ENCODE results near the gene GIPR. TPM values are rescaled to one million over a fixed set of nuclear protein-coding genes. Genes with fewer than 3 reads are reported as not detected.
A peak's percentile ranks its signal among the peaks of the same experiment; 100 is the strongest.

Gene GIPR
- total and polyA plus RNA-seq, 2 of the 13 experiments (the other 11 are each of a cell fraction or from before 2014, with no cell fraction given), result 0.15 to 1.2 TPM

DNA sequence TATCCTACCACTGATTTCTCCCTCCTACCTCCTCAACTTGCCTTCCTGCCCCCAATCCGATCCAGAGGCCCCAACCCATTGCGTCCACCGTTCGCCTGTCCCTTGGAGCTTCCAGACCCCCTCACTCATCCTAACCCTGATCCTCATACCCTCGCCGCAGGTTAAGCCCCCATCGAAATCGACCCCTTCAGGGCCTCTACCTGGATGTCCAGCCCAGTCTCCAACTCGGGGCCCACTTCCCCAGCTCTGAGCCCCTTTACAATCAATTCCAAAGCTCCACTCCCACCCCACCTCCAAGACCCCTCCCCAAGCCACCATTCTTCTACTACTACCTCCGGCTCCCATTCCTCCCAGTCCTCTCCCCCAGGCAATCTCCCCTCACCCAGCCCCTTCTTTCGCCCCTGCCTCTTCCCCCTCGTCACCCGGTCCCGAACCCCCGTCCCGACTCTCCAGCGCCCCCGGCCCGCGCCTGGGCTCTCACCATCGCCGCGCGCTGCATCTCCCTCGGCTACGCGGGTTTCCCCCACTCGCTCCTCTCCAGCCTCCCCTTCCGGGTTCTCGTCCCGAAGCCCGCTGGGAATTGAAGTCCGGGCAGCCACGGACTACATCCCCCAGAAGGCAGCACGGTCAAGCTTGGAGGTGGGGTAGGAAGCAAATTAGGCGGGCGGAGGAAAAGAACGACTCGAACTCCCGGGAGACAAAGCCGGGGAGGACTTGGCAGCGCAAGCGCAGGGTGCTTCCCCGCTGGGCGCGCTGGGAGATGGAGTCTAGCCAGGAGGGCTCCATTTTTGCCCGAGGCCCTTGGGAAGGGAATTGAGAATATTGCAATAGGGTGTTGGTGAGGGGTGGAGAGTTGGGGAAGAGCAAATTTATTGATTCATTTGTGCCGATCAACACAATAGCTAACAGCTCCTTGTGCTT lies 62.6 kb downstream of the GIPR start, which contains the start of gene FBXO46 (continued):
- TF ChIP-seq, protein P1, sequence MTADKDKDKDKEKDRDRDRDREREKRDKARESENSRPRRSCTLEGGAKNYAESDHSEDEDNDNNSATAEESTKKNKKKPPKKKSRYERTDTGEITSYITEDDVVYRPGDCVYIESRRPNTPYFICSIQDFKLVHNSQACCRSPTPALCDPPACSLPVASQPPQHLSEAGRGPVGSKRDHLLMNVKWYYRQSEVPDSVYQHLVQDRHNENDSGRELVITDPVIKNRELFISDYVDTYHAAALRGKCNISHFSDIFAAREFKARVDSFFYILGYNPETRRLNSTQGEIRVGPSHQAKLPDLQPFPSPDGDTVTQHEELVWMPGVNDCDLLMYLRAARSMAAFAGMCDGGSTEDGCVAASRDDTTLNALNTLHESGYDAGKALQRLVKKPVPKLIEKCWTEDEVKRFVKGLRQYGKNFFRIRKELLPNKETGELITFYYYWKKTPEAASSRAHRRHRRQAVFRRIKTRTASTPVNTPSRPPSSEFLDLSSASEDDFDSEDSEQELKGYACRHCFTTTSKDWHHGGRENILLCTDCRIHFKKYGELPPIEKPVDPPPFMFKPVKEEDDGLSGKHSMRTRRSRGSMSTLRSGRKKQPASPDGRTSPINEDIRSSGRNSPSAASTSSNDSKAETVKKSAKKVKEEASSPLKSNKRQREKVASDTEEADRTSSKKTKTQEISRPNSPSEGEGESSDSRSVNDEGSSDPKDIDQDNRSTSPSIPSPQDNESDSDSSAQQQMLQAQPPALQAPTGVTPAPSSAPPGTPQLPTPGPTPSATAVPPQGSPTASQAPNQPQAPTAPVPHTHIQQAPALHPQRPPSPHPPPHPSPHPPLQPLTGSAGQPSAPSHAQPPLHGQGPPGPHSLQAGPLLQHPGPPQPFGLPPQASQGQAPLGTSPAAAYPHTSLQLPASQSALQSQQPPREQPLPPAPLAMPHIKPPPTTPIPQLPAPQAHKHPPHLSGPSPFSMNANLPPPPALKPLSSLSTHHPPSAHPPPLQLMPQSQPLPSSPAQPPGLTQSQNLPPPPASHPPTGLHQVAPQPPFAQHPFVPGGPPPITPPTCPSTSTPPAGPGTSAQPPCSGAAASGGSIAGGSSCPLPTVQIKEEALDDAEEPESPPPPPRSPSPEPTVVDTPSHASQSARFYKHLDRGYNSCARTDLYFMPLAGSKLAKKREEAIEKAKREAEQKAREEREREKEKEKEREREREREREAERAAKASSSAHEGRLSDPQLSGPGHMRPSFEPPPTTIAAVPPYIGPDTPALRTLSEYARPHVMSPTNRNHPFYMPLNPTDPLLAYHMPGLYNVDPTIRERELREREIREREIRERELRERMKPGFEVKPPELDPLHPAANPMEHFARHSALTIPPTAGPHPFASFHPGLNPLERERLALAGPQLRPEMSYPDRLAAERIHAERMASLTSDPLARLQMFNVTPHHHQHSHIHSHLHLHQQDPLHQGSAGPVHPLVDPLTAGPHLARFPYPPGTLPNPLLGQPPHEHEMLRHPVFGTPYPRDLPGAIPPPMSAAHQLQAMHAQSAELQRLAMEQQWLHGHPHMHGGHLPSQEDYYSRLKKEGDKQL (CRISPR knock-in tag; IDR thresholded peaks at IDR 0.05; ENCODE audit: low read depth), result no peak
- no peak for TF ChIP-seq ZNF577 (CRISPR knock-in tag; IDR thresholded peaks at IDR 0.05; ENCODE audit: borderline replicate concordance, low read depth)
- TF ChIP-seq TBL1XR1 (IDR thresholded peaks at IDR 0.05; ENCODE audit: borderline replicate concordance, low read length, partially characterized antibody), result no peak
- TF ChIP-seq POLR2AphosphoS5 (IDR thresholded peaks at IDR 0.05; ENCODE audit: low read depth, low read length), result peak; percentile 75
- peak; percentile 80 for TF ChIP-seq HIVEP1 (CRISPR knock-in tag; IDR thresholded peaks at IDR 0.05)
- peak in 1 of 2 experiments; percentile 84; a peak in 2 of 4 replicates for TF ChIP-seq POLR2A (IDR thresholded peaks at IDR 0.05; ENCODE audit: insufficient read depth in 1 of 2, low read depth in 2 of 2, low read length in 2 of 2)
- TF ChIP-seq, protein P2, sequence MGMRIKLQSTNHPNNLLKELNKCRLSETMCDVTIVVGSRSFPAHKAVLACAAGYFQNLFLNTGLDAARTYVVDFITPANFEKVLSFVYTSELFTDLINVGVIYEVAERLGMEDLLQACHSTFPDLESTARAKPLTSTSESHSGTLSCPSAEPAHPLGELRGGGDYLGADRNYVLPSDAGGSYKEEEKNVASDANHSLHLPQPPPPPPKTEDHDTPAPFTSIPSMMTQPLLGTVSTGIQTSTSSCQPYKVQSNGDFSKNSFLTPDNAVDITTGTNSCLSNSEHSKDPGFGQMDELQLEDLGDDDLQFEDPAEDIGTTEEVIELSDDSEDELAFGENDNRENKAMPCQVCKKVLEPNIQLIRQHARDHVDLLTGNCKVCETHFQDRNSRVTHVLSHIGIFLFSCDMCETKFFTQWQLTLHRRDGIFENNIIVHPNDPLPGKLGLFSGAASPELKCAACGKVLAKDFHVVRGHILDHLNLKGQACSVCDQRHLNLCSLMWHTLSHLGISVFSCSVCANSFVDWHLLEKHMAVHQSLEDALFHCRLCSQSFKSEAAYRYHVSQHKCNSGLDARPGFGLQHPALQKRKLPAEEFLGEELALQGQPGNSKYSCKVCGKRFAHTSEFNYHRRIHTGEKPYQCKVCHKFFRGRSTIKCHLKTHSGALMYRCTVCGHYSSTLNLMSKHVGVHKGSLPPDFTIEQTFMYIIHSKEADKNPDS (CRISPR knock-in tag; IDR thresholded peaks at IDR 0.05), result no peak
- TF ChIP-seq ZNF354B (CRISPR knock-in tag; IDR thresholded peaks at IDR 0.05), result no peak
- TF ChIP-seq, protein P3, sequence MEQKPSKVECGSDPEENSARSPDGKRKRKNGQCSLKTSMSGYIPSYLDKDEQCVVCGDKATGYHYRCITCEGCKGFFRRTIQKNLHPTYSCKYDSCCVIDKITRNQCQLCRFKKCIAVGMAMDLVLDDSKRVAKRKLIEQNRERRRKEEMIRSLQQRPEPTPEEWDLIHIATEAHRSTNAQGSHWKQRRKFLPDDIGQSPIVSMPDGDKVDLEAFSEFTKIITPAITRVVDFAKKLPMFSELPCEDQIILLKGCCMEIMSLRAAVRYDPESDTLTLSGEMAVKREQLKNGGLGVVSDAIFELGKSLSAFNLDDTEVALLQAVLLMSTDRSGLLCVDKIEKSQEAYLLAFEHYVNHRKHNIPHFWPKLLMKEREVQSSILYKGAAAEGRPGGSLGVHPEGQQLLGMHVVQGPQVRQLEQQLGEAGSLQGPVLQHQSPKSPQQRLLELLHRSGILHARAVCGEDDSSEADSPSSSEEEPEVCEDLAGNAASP (CRISPR knock-in tag; IDR thresholded peaks at IDR 0.05; ENCODE audit: borderline replicate concordance), result peak; percentile 32; the same call in 1 of the 2 replicates
- no peak for TF ChIP-seq SIN3B (IDR thresholded peaks at IDR 0.05; ENCODE audit: low read length)
- no peak for TF ChIP-seq MYNN (CRISPR knock-in tag; IDR thresholded peaks at IDR 0.05; ENCODE audit: low read depth)
- TF ChIP-seq, protein P4, sequence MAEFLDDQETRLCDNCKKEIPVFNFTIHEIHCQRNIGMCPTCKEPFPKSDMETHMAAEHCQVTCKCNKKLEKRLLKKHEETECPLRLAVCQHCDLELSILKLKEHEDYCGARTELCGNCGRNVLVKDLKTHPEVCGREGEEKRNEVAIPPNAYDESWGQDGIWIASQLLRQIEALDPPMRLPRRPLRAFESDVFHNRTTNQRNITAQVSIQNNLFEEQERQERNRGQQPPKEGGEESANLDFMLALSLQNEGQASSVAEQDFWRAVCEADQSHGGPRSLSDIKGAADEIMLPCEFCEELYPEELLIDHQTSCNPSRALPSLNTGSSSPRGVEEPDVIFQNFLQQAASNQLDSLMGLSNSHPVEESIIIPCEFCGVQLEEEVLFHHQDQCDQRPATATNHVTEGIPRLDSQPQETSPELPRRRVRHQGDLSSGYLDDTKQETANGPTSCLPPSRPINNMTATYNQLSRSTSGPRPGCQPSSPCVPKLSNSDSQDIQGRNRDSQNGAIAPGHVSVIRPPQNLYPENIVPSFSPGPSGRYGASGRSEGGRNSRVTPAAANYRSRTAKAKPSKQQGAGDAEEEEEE (CRISPR knock-in tag; IDR thresholded peaks at IDR 0.05; ENCODE audit: borderline replicate concordance), result no peak
- TF ChIP-seq, protein P5, sequence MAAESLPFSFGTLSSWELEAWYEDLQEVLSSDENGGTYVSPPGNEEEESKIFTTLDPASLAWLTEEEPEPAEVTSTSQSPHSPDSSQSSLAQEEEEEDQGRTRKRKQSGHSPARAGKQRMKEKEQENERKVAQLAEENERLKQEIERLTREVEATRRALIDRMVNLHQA (CRISPR knock-in tag; IDR thresholded peaks at IDR 0.05), result no peak
- TF ChIP-seq ZNF451 (CRISPR knock-in tag; IDR thresholded peaks at IDR 0.05), result no peak
- no peak for TF ChIP-seq DNMT3B (CRISPR knock-in tag; conservative IDR thresholded peaks at IDR 0.05)
- 0 out of 2 replicates have a peak, but pooled peaks have one; percentile 29 for TF ChIP-seq ZNF264 (CRISPR knock-in tag; IDR thresholded peaks at IDR 0.05)
- no peak for TF ChIP-seq NCOA5 (CRISPR knock-in tag; IDR thresholded peaks at IDR 0.05)
- TF ChIP-seq ISX (CRISPR knock-in tag; conservative IDR thresholded peaks at IDR 0.05), result no peak
